GM18505 (cell line): Measurements from ENCODE around the gene MROH2B.
"Not testable (repeated sequence)": the region's sequence is repeated elsewhere in the genome, so short reads cannot be mapped to it uniquely, and the experiment has no call there.

Experiments used
- ATAC-seq: cut with Tn5 transposase; IDR thresholded peaks from one replicate; pipeline ENCODE4 v1.9.1; 2021; ENCODE audit not compliant: unreplicated experiment
- POLR2A ChIP-seq: IDR thresholded peaks from 4 replicates; pipeline ENCODE4 v1.6.1; 2011; ENCODE audit warnings: borderline replicate concordance; ENCODE audit not compliant: insufficient read depth, insufficient read length; ENCODE audit errors: extremely low read depth

The MROH2B gene

GRCh38 chr5:41067714-41068568, 3.2 kb downstream of the MROH2B start:
- no peak for TF ChIP-seq POLR2A
- ATAC-seq: no peak

GRCh38 chr5:41065691-41066335, 5.3 kb downstream of the MROH2B start:
- no peak for TF ChIP-seq POLR2A
- no peak for ATAC-seq

DNA sequence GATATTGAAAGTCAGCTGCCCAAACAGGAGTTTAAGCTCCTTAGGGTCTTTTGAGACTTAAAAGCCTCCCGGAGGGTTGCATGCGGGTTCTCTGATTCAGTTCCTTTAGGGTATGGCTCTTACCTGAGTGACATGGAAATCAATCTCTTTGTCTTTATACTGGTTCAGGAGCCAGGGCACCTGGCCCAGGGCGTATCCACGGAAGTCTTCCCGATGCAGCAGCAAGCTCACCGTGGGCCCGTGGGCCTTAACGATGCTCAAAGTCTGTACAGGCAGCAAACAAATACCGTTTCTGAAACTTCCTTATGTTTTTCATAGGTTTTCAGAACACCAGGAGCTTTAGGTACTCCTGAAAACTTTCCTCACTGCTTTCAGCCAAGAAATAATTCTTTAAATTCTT, 13.2 kb downstream of the MROH2B start:
- no peak for ATAC-seq
- TF ChIP-seq POLR2A: no peak

GRCh38 chr5:41057231-41057630, 13.9 kb downstream of the MROH2B start:
- no peak for ATAC-seq
- TF ChIP-seq POLR2A: no peak

DNA sequence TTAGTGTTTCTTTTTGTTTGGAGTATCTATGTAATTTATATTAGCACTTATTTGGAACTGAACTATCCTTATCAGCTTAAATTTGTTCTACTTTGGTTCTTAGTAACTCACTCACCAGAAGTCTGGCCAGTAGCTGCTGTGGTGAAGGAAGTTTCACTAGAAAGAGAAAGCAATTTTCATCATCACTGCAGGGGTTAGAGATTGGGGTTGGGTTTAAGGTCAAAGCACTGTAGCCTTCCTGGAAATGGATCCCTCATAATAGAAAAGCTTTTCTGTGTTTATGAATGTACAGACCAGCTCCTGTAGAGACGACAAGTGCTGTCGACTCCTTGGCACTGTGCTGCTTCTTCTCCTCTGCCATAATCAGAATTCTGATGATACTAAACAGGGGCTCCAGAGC, 22.2 kb downstream of the MROH2B start:
- no peak for TF ChIP-seq POLR2A
- no peak for ATAC-seq

GRCh38 chr5:41043109-41043747, 27.9 kb downstream of the MROH2B start:
- TF ChIP-seq POLR2A: no peak
- no peak for ATAC-seq

DNA sequence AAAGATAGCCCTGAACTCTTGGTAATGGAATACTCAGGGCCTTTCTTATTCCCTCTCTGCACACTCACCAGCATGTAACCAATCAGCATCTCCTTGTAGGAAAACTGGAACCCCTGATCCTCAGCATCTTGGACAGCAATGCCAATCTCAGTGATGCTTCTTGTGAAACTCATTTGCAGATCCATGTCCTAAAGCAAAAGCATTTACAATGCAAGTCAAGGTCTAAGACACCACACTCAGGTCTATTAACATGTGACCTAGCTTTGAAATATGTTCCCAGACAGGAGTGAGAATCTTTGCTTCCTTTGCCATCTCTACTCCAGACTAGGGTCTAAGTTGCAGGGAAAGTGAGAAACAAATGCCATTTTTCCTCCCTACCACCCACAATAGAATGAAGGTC, 38.2 kb downstream of the MROH2B start:
- ATAC-seq: no peak
- no peak for TF ChIP-seq POLR2A

- not testable (repeated sequence) for ATAC-seq
These were observed 48.5 kb downstream of the MROH2B start for GRCh38 chr5:41022600-41022999.

- no peak for ATAC-seq
- TF ChIP-seq POLR2A: no peak
These were observed 58.8 kb downstream of the MROH2B start for GRCh38 chr5:41012318-41012717.

GRCh38 chr5:41010572-41010971, 60.6 kb downstream of the MROH2B start:
- ATAC-seq: no peak
- TF ChIP-seq POLR2A: no peak

GRCh38 chr5:41009232-41009631, 61.9 kb downstream of the MROH2B start:
- ATAC-seq: no peak
- TF ChIP-seq POLR2A: no peak

DNA sequence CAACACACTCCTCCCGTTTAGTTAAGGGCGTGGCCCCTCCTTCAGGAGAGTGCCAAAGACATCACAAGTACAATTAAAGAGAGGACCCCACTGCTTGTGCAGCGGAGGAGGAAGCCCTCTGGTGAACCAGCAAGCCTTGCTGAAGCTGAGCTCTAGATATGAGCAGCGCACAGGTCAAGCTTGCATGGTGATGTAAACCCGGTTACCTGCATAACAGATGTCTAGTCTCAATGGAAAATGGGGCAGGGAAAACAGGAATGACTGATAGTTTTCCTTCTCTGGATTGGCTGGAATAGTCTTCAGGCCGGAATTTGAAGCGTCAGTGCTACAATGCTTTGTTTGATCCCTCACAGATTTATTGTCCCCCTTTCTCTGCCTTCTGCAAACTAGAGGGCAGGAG, 66.2 kb downstream of the MROH2B start:
- TF ChIP-seq POLR2A: no peak

GRCh38 chr5:41003670-41004376, 67.3 kb downstream of the MROH2B start:
- ATAC-seq: no peak
- TF ChIP-seq POLR2A: no peak

More for the DNA sequence above, 66.2 kb downstream of the MROH2B start:
- no peak for ATAC-seq
